Tongue (tissue), 2 donors: Measurements from ENCODE around the gene ARHGEF1. TPM values are rescaled to one million over a fixed set of nuclear protein-coding genes. Genes with fewer than 3 reads are reported as not detected.
"Not testable (repeated sequence)": the region's sequence is repeated elsewhere in the genome, so short reads cannot be mapped to it uniquely, and the experiment has no call there.

Experiments
- DNase-seq: peaks from one replicate; pipeline ENCODE4 v3.0.0-alpha.2; 2015
- total RNA-seq: library from RNA; depleted of rRNA; stranded (reverse); fragments of >200 nt; gene quantifications from one replicate; pipeline ENCODE4 v1.2.3, GENCODE V29; 2014

ARHGEF1 gene
- total RNA-seq, 1 donor from 2014 or later, result 30.7 TPM

GRCh38 chr19:41863209-41863931 lies 19.6 kb upstream of the ARHGEF1 start:
- DNase-seq, result no peak

- DNase-seq, result no peak
Observed at GRCh38 chr19:41864374-41864773, 18.6 kb upstream of the ARHGEF1 start.

GRCh38 chr19:41866284-41866683 lies 16.7 kb upstream of the ARHGEF1 start:
- DNase-seq, result no peak

- DNase-seq, result no peak
Observed at GRCh38 chr19:41868120-41868988, 14.6 kb upstream of the ARHGEF1 start.

- DNase-seq, result no peak
Observed at GRCh38 chr19:41868989-41869300, 14.0 kb upstream of the ARHGEF1 start.

GRCh38 chr19:41869374-41869955 lies 13.5 kb upstream of the ARHGEF1 start:
- no peak for DNase-seq

- no peak for DNase-seq
Observed at GRCh38 chr19:41870401-41870873, 12.5 kb upstream of the ARHGEF1 start.

GRCh38 chr19:41871573-41872383 lies 11.2 kb upstream of the ARHGEF1 start:
- no peak for DNase-seq

GRCh38 chr19:41872384-41872774 lies 10.6 kb upstream of the ARHGEF1 start:
- DNase-seq, result no peak

- peak; percentile 63 for DNase-seq
Observed at GRCh38 chr19:41872775-41873647, 10.0 kb upstream of the ARHGEF1 start.

GRCh38 chr19:41875973-41876372 lies 7.0 kb upstream of the ARHGEF1 start:
- not testable (repeated sequence) for DNase-seq

- no peak for DNase-seq
Observed at GRCh38 chr19:41876847-41877832, 5.8 kb upstream of the ARHGEF1 start, which contains the start of gene CD79A. TSS of gene CD79A (plus strand) at chr19:41877279. CDS start at chr19:41877305, 26 bp downstream.

- no peak for DNase-seq
Observed at GRCh38 chr19:41877916-41878905, 4.8 kb upstream of the ARHGEF1 start.

GRCh38 chr19:41879080-41879479 lies 3.9 kb upstream of the ARHGEF1 start:
- no peak for DNase-seq

- DNase-seq, result no peak
Observed at GRCh38 chr19:41879670-41880328, 3.2 kb upstream of the ARHGEF1 start.

GRCh38 chr19:41880329-41880708 lies 2.7 kb upstream of the ARHGEF1 start:
- DNase-seq, result no peak

GRCh38 chr19:41883463-41883820 lies 458 bp downstream of the ARHGEF1 start:
- no peak for DNase-seq
